HG03045 (cell line): Measurements from ENCODE around the gene SERPINA12.
"Not testable (repeated sequence)": the region's sequence is repeated elsewhere in the genome, so short reads cannot be mapped to it uniquely, and the experiment has no call there.

Source experiments
- ATAC-seq: cut with Tn5 transposase; IDR thresholded peaks from one replicate; pipeline ENCODE4 v1.9.1; 2021; ENCODE audit warnings: mild to moderate bottlenecking, moderate library complexity; ENCODE audit not compliant: unreplicated experiment

The SERPINA12 gene

GRCh38 chr14:94494085-94494484, 15.2 kb downstream of the SERPINA12 start:
- no peak for ATAC-seq

DNA sequence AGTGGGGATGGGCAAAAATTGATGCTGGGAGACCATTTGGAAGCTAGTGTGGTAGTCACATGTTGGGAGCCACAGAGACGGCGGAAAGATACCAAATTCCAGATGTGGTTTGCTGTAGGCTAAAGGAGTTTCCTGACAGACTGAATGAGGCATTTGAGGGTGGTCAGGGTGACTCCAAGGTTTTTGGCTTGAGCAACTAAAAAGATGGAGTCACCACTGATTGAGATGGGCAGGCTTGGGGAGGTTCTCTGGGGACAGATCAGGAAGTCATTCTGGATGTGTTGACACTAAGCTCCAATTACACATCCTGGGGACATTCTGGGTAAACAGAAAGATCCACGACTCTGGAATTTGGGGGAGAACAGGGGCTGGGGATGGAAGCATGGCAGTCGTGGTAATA, 17.8 kb downstream of the SERPINA12 start:
- ATAC-seq = no peak

GRCh38 chr14:94489336-94489735, 19.9 kb downstream of the SERPINA12 start:
- no peak for ATAC-seq

DNA sequence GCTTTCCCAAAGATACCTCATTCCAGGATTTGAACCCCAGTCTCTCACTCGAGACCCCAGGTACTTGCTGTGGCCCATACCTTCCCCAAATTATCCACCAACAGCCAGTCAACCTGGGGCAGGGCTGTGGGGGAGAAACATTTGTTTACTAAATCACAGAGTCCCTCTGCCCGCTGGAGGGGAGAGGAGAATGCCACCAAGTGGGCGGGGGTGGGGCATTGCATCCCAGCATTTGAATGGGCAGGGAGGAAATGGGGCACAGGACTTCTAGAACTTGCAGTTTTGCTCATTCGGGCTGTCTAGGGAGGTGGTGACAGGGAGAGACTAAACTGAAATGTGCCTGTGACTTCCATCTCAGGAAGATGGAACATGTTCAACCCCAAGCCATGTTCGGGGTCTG, 22.4 kb downstream of the SERPINA12 start:
- no peak for ATAC-seq

- no peak for ATAC-seq
These were observed 23.1 kb downstream of the SERPINA12 start for GRCh38 chr14:94485944-94486841.

GRCh38 chr14:94484481-94484880, 24.8 kb downstream of the SERPINA12 start:
- ATAC-seq = no peak

DNA sequence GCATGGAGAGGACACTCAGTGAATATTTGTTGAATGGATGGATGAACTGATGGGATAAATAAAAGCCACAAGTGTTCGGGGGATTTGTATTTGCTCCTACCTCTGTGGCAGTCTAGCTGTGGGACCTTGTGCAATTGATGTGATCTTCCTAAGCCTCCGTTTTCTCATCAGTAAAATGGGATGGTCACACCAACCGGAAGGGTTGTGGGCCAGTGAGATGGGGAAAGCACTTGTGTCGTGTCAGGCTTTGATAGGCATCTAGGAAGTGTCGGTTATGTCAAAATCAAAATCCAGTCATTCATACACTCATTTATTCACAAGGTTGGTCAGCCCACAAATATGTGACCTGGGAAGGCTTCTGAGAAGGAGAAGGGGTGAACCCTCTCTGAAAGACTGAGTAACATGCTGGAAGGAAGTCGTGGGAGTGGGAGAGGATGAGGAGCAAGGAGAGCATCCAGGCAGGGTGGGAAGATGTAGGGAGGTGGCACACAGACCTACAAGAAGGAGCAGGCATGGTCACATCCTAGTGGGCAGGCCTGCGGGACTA, 25.5 kb downstream of the SERPINA12 start:
- no peak for ATAC-seq

- no peak for ATAC-seq
These were observed 26.2 kb downstream of the SERPINA12 start for GRCh38 chr14:94483071-94483451.

- ATAC-seq = not testable (repeated sequence)
These were observed 26.9 kb downstream of the SERPINA12 start for GRCh38 chr14:94482132-94483070.

DNA sequence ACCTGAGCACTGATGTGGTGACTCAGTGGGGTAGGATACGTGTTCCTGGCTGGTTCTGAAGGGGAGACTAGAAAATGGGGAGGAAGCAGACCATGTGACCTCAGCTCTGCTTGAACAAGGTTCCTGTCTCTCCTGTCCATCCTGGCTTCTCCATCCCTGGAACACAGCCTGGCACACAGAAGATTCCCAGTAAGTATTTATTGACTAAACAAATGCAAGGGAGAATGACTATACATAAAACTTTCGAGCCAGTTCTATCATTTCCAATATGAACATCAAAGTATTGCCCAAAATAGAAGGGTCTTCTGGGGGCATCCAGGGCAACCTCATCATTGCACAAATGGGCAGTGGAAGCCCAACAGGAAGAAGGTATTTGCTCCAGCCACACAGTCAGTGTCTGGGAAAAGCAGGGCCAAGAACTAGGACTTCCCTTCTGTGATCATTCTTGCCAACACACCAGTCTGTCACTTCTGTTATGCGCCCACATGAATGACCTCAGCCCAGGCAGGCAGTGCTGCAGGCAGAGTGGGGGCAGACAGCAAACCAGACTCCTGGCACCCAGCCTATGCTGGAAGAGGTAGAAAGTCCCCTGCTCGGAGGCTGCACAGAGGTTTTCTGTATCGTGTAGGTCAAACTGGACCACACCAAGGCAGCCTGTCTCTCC, 27.7 kb downstream of the SERPINA12 start:
- no peak for ATAC-seq

DNA sequence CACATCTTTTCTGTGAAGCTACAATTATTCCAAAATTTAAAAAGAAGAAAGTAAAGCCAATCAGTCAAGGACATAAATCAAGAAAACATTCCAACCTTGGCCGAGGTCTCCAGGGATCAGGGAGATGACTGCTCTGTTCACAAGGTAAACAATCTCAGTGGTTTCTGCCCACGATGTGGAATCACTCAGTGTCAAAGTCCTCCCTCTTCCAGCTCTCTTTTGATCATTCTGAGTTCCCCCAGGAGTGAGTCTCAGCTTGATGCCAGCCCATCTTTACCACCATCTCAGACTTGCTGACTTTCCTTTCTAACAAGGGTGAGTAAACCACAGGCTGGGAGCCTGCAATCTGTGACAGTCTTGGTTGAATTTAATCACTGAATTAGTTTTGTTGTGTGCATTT, 28.5 kb downstream of the SERPINA12 start:
- ATAC-seq = no peak

DNA sequence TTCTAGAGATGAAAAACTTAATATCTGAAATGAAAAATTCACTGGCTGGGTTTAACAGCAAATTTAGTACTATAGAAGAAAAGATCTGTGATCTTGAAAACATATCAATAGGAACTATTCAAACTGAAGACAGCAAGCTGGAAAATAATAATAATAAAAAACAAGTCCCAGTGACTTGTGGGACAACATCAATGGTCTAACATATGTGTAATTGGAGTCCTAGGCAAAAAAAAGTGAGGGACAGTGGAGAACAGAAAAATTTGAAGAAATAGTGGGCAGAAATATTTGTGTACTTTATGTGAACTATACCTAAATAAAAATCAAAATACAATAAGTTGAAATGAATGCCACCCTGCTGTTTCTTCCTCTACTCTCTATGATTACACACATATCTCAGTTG, 30.8 kb downstream of the SERPINA12 start:
- no peak for ATAC-seq

GRCh38 chr14:94476023-94476422, 33.2 kb downstream of the SERPINA12 start, which contains the start of gene SERPINA9:
Gene SERPINA9, minus strand, starts transcription at chr14:94476197. Its CDS starts 6,357 bp downstream, at chr14:94469840.
- ATAC-seq = no peak

GRCh38 chr14:94474581-94475031, 34.7 kb downstream of the SERPINA12 start:
- no peak for ATAC-seq

DNA sequence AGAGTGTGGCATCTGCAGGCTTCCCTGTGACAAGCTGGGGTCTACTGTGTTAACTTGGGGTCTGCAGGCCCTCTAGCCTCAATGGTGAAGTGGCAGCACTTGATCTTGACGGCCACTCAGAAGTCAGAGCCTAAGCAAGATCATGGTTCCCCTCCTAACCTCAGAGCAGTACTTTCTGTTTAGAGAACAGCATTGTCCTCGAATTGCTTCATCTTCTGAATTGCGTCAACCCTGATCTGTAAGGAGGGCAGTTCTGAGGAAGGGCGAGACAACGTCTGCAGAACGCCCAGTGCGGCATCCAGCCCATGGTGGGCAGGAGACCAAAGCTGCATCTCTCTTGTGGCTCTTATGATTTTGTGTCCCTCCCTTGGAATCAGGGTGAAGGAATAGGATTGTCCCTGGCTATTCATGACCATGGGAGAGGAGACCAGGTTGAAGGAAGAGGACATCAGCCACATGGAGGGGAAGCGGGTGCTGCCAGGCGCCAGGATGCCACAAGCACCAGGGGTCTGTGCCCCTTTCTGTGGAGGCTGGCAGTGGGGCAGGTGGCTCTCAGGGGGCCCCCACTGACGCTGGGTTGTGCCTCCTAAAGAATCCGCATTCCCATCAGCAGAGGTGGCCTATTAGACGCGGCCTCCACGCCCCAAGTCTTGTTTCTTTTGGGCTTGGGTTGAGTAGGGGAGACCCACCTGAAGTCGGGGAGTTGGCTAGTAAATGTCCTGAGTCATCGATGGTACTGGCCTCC, 35.4 kb downstream of the SERPINA12 start:
- no peak for ATAC-seq

DNA sequence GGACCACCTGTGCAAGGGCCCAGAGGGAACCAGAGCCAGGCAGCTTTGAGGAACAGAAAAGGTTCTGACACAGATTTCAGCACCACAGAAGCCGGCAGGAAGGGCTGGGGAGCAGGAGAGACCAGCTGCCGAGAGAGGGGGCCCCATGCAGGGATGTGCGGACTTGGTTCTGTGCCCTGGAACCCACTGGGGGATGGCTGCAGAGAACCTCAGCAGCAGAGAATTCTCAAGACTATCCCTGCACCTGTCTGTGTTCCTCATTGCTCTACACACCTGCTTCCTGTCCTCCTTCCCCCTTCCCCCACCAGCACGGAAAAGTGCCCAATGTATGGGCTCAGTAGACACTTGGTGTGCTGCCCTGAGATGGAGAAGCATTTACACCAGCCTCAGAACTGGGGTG, 36.4 kb downstream of the SERPINA12 start:
- ATAC-seq = no peak

DNA sequence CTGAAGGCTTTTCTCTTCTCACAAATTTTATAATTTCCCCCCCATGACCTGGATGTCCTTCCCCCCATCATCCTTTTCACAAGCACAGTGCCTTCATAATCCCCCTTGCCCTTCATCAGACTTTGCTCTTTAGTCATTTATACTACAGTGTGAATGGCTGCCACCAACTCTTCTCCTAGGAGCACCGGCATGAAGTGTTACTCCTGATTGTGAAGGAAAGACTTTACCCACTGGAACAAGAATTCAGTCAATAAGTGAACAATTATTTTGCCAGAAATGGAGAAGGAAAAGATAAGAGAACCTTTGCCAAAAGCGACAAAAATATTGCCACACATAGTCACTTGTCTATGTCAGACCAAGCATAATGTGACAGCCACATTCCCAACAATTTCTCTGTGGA, 38.2 kb downstream of the SERPINA12 start:
- ATAC-seq = no peak

DNA sequence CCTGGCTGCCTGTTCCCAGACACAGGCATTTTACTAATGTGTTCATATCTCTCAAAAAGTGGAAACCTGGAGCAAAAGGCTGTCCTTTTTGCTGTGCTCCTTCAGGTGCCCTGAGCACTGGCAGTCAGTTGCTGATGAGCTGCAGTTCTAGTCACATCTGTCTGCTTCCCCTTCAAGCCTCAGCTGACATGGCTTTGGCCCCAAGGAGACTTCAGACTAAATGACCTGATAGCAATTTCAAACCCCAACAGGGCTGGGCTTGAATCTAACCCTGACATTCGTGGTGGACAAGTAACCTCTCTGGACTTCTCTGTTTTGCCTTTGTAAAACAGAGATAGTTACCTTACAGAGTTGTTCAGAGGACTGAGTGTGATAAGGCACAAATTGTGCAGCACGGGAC, 39.0 kb downstream of the SERPINA12 start:
- ATAC-seq = no peak

DNA sequence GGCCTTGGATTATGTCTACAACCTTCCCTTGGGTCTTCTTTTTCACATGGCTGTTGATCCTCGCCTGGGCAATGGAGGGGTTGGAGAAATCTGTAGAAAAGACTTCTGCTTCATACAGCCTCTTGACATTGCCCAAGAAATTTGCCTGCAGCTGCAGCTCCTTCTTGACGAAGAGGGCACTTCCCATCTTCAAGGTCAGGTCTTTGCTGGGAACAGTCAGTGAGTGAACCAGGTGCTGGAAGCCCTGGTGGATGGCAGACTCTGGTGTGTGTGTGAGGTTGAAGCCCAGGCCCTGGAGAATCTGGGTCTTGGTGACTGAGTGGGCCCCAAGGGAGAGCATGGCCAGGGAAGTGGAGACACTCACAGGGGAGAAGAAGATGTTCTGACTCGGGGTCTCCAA, 40.0 kb downstream of the SERPINA12 start:
- ATAC-seq = no peak
